ENCODE data around the gene TUBB6. TPM values are rescaled to one million over a fixed set of nuclear protein-coding genes. Genes with fewer than 3 reads are reported as not detected.

The TUBB6 gene
- total and polyA plus RNA-seq, 2 donors from 2014 or later, result 25.9 to 98.9 TPM

GRCh38 chr18:12352188-12352587 lies 44.1 kb downstream of the TUBB6 start:
- H3K4me3 ChIP-seq (ENCODE audit: low read length in 3 of 3), result no peak overlapping the region
- no peak for DNase-seq
- H3K36me3 ChIP-seq (ENCODE audit: control insufficient read depth in 2 of 3, insufficient read depth in 3 of 3, low read length in 3 of 3), result peaks cover 10 to 50% (median 33%) of the 10 kb centered on the region in 3 donors
- no peaks in the 10 kb centered on the region for H3K27me3 ChIP-seq (ENCODE audit: control insufficient read depth, insufficient read depth, low read length)
- H3K9ac ChIP-seq (ENCODE audit: low read length in 3 of 3), result no peak overlapping the region
- TF ChIP-seq CTCF (IDR thresholded peaks at IDR 0.05; ENCODE audit: borderline replicate concordance, extremely low read depth, insufficient read depth), result no peak
- H3K9me3 ChIP-seq (ENCODE audit: control insufficient read depth in 2 of 3, insufficient read depth in 1 of 3, low read length in 3 of 3), result no peaks in the 10 kb centered on the region
- no peak overlapping the region for H3K27ac ChIP-seq (ENCODE audit: low read depth in 2 of 2, low read length in 2 of 2)
- no peaks in the 10 kb centered on the region for H3K4me1 ChIP-seq (ENCODE audit: control insufficient read depth in 2 of 3, insufficient read depth in 2 of 3, low read depth in 1 of 3, low read length in 3 of 3)
- intact Hi-C loops (cut with DNase I), result no loop called here
- no peak for FAIRE-seq

- Histone ChIP-seq H3K4me3 (ENCODE audit: low read length in 3 of 3) (no peak overlapping the region), H3K9me3 (ENCODE audit: control insufficient read depth in 2 of 3, insufficient read depth in 1 of 3, low read length in 3 of 3) (no peaks in the 10 kb centered on the region), H3K27ac (ENCODE audit: low read depth in 2 of 2, low read length in 2 of 2) (no peak overlapping the region), H3K36me3 (ENCODE audit: control insufficient read depth in 2 of 3, insufficient read depth in 3 of 3, low read length in 3 of 3) (peaks cover 4 to 40% (median 25%) of the 10 kb centered on the region in 3 donors), H3K4me1 (ENCODE audit: control insufficient read depth in 2 of 3, insufficient read depth in 2 of 3, low read depth in 1 of 3, low read length in 3 of 3) (peaks cover 0 to 22% (median 15%) of the 10 kb centered on the region in 3 donors), H3K9ac (ENCODE audit: low read length in 3 of 3) (no peak overlapping the region), H3K27me3 (ENCODE audit: control insufficient read depth, insufficient read depth, low read length) (no peaks in the 10 kb centered on the region)
- no peak for TF ChIP-seq CTCF (IDR thresholded peaks at IDR 0.05; ENCODE audit: borderline replicate concordance, extremely low read depth, insufficient read depth)
- intact Hi-C loops (cut with DNase I), result no loop called here
- FAIRE-seq (no peak), DNase-seq (no peak)
These were observed 51.5 kb downstream of the TUBB6 start for GRCh38 chr18:12359515-12359927.

GRCh38 chr18:12361770-12362378 lies 53.8 kb downstream of the TUBB6 start:
- Histone ChIP-seq H3K4me1 (ENCODE audit: control insufficient read depth in 2 of 3, insufficient read depth in 2 of 3, low read depth in 1 of 3, low read length in 3 of 3) (peaks cover 0 to 22% (median 15%) of the 10 kb centered on the region in 3 donors), H3K4me3 (ENCODE audit: low read length in 3 of 3) (no peak overlapping the region), H3K36me3 (ENCODE audit: control insufficient read depth in 2 of 3, insufficient read depth in 3 of 3, low read length in 3 of 3) (peaks cover 4 to 36% (median 33%) of the 10 kb centered on the region in 3 donors), H3K9me3 (ENCODE audit: control insufficient read depth in 2 of 3, insufficient read depth in 1 of 3, low read length in 3 of 3) (no peaks in the 10 kb centered on the region), H3K27ac (ENCODE audit: low read depth in 2 of 2, low read length in 2 of 2) (no peak overlapping the region), H3K27me3 (ENCODE audit: control insufficient read depth, insufficient read depth, low read length) (no peaks in the 10 kb centered on the region), H3K9ac (ENCODE audit: low read length in 3 of 3) (no peak overlapping the region)
- FAIRE-seq, result no peak
- DNase-seq, result no peak
- TF ChIP-seq CTCF (IDR thresholded peaks at IDR 0.05; ENCODE audit: borderline replicate concordance, extremely low read depth, insufficient read depth), result no peak
- intact Hi-C loops (cut with DNase I), result no loop called here
